OCI-LY1 (cell line): ENCODE results near the gene NDUFAF2.

Source experiments
- H2AFZ ChIP-seq: fragments of 200-600 bp; sonication (generic), shearing (Covaris generic); 2 replicates; pipeline ENCODE4 v1.6.0; 2014; ENCODE audit warnings: antibody characterized with exemption, mild to moderate bottlenecking, low read length
- H3F3A ChIP-seq: fragments of 200-600 bp; sonication (generic), shearing (Covaris generic); 2 replicates; pipeline ENCODE4 v1.6.0; 2014; ENCODE audit warnings: mild to moderate bottlenecking, antibody characterized with exemption, low read length, moderate library complexity; ENCODE audit not compliant: insufficient read depth
- H3K27ac ChIP-seq: fragments of 200-600 bp; sonication (generic); 2 replicates; pipeline ENCODE4 v1.5.1; 2014; ENCODE audit warnings: low read length, mixed run types, mild to moderate bottlenecking, low read depth; ENCODE audit not compliant: poor library complexity, severe bottlenecking
- H3K27me3 ChIP-seq: fragments of 200-600 bp; sonication (generic); 2 replicates; pipeline ENCODE4 v1.6.0; 2014; ENCODE audit warnings: antibody characterized with exemption, mild to moderate bottlenecking, low read length, moderate library complexity; ENCODE audit not compliant: insufficient read depth
- H3K36me3 ChIP-seq: fragments of 200-600 bp; sonication (generic); 2 replicates; pipeline ENCODE4 v1.6.1; 2014; ENCODE audit warnings: mild to moderate bottlenecking, antibody characterized with exemption, low read length, moderate library complexity, mixed read lengths; ENCODE audit not compliant: insufficient read depth
- H3K4me1 ChIP-seq: fragments of 200-600 bp; sonication (generic); 2 replicates; pipeline ENCODE4 v1.5.1; 2014; ENCODE audit warnings: mild to moderate bottlenecking, low read length, moderate library complexity; ENCODE audit not compliant: insufficient read depth, severe bottlenecking
- H3K4me2 ChIP-seq: fragments of 200-600 bp; sonication (generic), shearing (Covaris generic); 2 replicates; pipeline ENCODE4 v1.6.1; 2014; ENCODE audit warnings: low read length
- H3K4me3 ChIP-seq: fragments of 200-600 bp; sonication (generic); 2 replicates; pipeline ENCODE4 v1.5.1; 2014; ENCODE audit warnings: low read length, low read depth, mild to moderate bottlenecking, mixed read lengths; ENCODE audit not compliant: poor library complexity, severe bottlenecking
- H3K79me2 ChIP-seq: fragments of 200-600 bp; shearing (Covaris generic); 2 replicates; pipeline ENCODE4 v1.6.1; 2016; ENCODE audit warnings: mixed run types, low read length, mixed read lengths; ENCODE audit not compliant: insufficient read depth
- H3K9ac ChIP-seq: fragments of 200-600 bp; sonication (generic), shearing (Covaris generic); 2 replicates; pipeline ENCODE4 v1.6.1; 2014; ENCODE audit warnings: mild to moderate bottlenecking, low read length, mixed read lengths
- H3K9me2 ChIP-seq: fragments of 200-600 bp; sonication (generic), shearing (Covaris generic); 2 replicates; pipeline ENCODE4 v1.6.1; 2014; ENCODE audit warnings: low read depth, mild to moderate bottlenecking, low read length, mixed read lengths
- H3K9me3 ChIP-seq: fragments of 200-600 bp; shearing (Covaris generic); 2 replicates; pipeline ENCODE4 v1.6.1; 2014; ENCODE audit warnings: low read length, mixed read lengths
- H4K20me1 ChIP-seq: fragments of 200-600 bp; sonication (generic), shearing (Covaris generic); 2 replicates; pipeline ENCODE4 v1.6.0; 2016; ENCODE audit warnings: mild to moderate bottlenecking, low read length; ENCODE audit not compliant: insufficient read depth
- EZH2 ChIP-seq: fragments of 200-600 bp; sonication (generic), shearing (Covaris generic); IDR thresholded peaks from 2 replicates; pipeline ENCODE4 v1.8.0; 2017; ENCODE audit warnings: borderline replicate concordance, mixed run types, mild to moderate bottlenecking, antibody characterized with exemption, low read length, moderate library complexity, mixed read lengths
- TF ChIP-seq, protein P1 (sequence below): fragments of 200-600 bp; sonication (generic), shearing (Covaris generic); IDR thresholded peaks from 2 replicates; pipeline ENCODE4 v1.5.1; 2017; ENCODE audit warnings: mild to moderate bottlenecking, antibody characterized with exemption, low read length, moderate library complexity, mixed read lengths

NDUFAF2 gene

DNA sequence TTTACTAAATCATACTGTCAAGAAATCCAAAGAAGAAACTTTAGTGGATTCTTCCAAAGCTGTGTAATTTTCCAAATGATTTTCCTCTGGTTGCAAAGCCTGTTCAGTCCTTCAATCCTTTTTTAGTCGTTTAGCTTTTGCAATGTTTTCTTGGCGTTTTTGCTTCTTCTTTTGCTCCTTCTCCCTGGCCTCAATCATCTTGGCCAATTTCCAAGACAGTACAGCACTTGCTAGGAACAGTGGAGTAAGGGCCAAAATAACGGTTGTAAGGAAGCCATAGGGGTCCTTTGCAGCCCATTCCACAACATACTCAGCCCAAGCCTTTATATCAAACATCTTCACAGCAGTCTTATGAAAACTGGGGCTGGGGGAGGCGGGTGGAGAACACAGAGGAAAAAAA is 214.8 kb downstream of the NDUFAF2 start:
- Histone ChIP-seq H3K27me3 (no peaks in the 10 kb centered on the region), H3K9me3 (no peaks in the 10 kb centered on the region), H3K36me3 (peaks cover 55% of the 10 kb centered on the region), H2AFZ (no peak overlapping the region), H3F3A (no peaks in the 10 kb centered on the region), H3K79me2 (peaks cover 31% of the 10 kb centered on the region), H3K4me2 (no peak overlapping the region), H4K20me1 (no peaks in the 10 kb centered on the region), H3K9me2 (no peaks in the 10 kb centered on the region), H3K4me3 (no peak overlapping the region), H3K4me1 (peaks cover 30% of the 10 kb centered on the region), H3K27ac (no peak overlapping the region), H3K9ac (no peak overlapping the region)
- TF ChIP-seq EZH2, result no peak
- TF ChIP-seq, protein P1, sequence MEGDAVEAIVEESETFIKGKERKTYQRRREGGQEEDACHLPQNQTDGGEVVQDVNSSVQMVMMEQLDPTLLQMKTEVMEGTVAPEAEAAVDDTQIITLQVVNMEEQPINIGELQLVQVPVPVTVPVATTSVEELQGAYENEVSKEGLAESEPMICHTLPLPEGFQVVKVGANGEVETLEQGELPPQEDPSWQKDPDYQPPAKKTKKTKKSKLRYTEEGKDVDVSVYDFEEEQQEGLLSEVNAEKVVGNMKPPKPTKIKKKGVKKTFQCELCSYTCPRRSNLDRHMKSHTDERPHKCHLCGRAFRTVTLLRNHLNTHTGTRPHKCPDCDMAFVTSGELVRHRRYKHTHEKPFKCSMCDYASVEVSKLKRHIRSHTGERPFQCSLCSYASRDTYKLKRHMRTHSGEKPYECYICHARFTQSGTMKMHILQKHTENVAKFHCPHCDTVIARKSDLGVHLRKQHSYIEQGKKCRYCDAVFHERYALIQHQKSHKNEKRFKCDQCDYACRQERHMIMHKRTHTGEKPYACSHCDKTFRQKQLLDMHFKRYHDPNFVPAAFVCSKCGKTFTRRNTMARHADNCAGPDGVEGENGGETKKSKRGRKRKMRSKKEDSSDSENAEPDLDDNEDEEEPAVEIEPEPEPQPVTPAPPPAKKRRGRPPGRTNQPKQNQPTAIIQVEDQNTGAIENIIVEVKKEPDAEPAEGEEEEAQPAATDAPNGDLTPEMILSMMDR, result no peak

DNA sequence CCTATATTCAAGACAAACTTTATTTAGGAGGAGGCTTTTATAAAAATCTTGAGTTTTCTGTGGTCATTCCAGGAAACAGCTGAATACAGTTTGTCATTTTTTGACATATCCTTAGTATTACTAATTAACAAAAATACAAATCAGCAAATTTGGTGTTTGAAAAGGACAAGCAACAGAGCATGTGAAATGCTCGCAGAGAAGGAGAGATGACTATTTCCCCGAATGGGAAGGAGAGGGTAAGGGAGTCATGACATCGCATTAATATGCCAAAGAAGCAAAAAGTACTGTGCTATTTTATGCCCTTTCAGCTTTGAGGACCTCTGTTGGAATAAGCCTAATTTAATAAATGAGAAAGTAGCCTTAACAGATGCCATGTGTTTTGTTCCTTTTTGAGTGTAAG is 215.5 kb downstream of the NDUFAF2 start:
- Histone ChIP-seq H3K27me3 (no peaks in the 10 kb centered on the region), H2AFZ (no peak overlapping the region), H3K4me2 (peak overlapping the region; percentile 84; the same call in 1 of the 2 replicates), H3K79me2 (peaks cover 31% of the 10 kb centered on the region), H3K9me2 (no peaks in the 10 kb centered on the region), H3K9me3 (no peaks in the 10 kb centered on the region), H3K9ac (no peak overlapping the region), H3F3A (no peaks in the 10 kb centered on the region), H3K4me3 (peak overlapping the region; percentile 95), H3K27ac (no peak overlapping the region), H3K4me1 (peaks cover 30% of the 10 kb centered on the region), H4K20me1 (no peaks in the 10 kb centered on the region), H3K36me3 (peaks cover 52% of the 10 kb centered on the region)
- TF ChIP-seq, protein P1, result no peak
- TF ChIP-seq EZH2, result no peak

DNA sequence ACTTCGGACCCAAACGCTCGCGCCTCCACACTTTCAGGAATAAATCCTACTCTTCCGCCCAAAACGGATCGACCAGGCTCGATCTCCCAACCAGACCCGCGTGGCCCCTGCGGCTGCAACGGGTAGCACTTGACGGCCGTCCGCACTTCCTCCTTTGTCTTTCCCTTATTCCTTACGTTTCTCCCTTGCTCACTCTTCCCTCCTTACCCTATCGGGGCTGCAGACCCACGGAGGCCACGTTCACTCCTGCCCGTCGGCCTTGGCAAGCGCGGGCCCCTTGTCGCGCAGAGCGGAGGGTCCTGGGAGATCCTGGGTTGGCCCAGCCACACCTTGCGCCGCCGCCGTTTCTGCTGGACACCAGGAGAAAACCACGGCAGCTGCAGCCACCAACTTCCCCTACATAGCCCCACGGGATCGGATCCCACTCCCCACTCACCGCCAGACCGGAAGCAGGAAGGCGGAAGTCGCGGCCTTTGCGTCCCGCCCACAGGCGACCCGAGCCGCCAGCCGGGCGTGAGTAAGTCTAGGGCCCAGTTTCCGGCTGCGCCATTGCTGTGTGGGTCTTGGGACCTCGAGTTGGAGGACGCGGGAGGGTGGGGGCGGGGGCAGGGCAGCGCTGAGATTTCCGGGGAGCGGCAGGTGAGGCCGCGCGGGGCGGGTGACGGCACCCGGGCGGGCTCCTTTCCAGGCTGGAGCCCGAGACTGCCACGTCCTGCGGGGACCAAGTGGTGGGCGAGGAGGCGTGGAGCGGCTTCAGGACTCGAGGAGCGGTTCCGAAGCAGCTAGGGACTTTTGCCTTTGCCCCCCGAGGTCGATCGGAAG is 217.2 kb downstream of the NDUFAF2 start, which contains the start of gene SMIM15:
SMIM15 (minus strand) TSS at position 459 of the 822 bp plus-strand sequence. CDS start 2,297 bp downstream, outside the sequence.
- Histone ChIP-seq H3K4me1 (peaks cover 30% of the 10 kb centered on the region), H3K9me2 (no peaks in the 10 kb centered on the region), H4K20me1 (no peaks in the 10 kb centered on the region), H3K9me3 (no peaks in the 10 kb centered on the region), H3K27ac (peak within 1 kb of the TSS; percentile 52), H3K36me3 (peaks cover 36% of the 10 kb centered on the region), H2AFZ (no peak within 1 kb of the TSS; the same call in 1 of the 2 replicates), H3K9ac (peak within 1 kb of the TSS; percentile 96), H3K4me3 (peak within 1 kb of the TSS; percentile 95), H3K79me2 (peaks cover 31% of the 10 kb centered on the region), H3K27me3 (no peaks in the 10 kb centered on the region), H3K4me2 (peak within 1 kb of the TSS; percentile 84), H3F3A (no peaks in the 10 kb centered on the region)
- TF ChIP-seq EZH2, result no peak
- TF ChIP-seq, protein P1, result no peak
